B cell (primary cell): Measurements from ENCODE around the gene CRHR2. TPM values are rescaled to one million over a fixed set of nuclear protein-coding genes. Genes with fewer than 3 reads are reported as not detected.

ENCODE experiments used
- ATAC-seq: fragments of 200-7000 bp; cut with Tn5 transposase; one replicate; pipeline ENCODE4 v1.10.0; 2021; ENCODE audit warnings: low read depth, mild to moderate bottlenecking, moderate number of reproducible peaks, moderate library complexity
- CTCF ChIA-PET: fragments of 350-600 bp; sonication (Branson Sonifier 250); formaldehyde crosslinking; loops from one replicate; lab custom pipeline; 2021; ENCODE audit warnings: antibody characterized with exemption, inconsistent platforms; lab: Charles Lee
- POLR2A ChIA-PET: fragments of 350-600 bp; sonication (Branson Sonifier 250); formaldehyde crosslinking; loops from one replicate; lab custom pipeline; 2021; ENCODE audit warnings: antibody characterized with exemption; lab: Charles Lee
- DNase-seq: peaks from one replicate; pipeline ENCODE4 v3.0.0; 2013
- H2AFZ ChIP-seq: 2 replicates; pipeline ENCODE4 v1.6.1; 2012; ENCODE audit warnings: mild to moderate bottlenecking, low read depth, low read length; ENCODE audit not compliant: insufficient read depth, poor library complexity, severe bottlenecking
- H3K27ac ChIP-seq, 2 donors: 1 replicate in 1 of 2; 2 replicates in 1 of 2; pipeline ENCODE4 v1.5.1; 2012 to 2013; ENCODE audit warnings: low read length in 2 of 2, mild to moderate bottlenecking in 2 of 2, moderate library complexity in 1 of 2
- H3K27me3 ChIP-seq, 4 experiments: fragments of 200-600 bp in 1 of 4; sonication (generic) in 1 of 4; replicated peaks in 1 of 4; 1 replicate in 2 of 4; 2 replicates in 2 of 4; pipeline versions ENCODE4 v1.6.1 to v1.7.0; 2013 to 2016; ENCODE audit warnings: low read length in 3 of 4, mild to moderate bottlenecking in 2 of 4, mixed read lengths in 1 of 4, moderate library complexity in 1 of 4; ENCODE audit not compliant: insufficient read depth in 4 of 4, control insufficient read depth in 3 of 4; ENCODE audit errors: control extremely low read depth in 1 of 4
- H3K36me3 ChIP-seq, 2 experiments: replicated peaks in 1 of 2; 1 replicate in 1 of 2; 2 replicates in 1 of 2; pipeline versions ENCODE4 v1.6.1 to v1.7.1; 2013; ENCODE audit warnings: low read length in 1 of 2; ENCODE audit not compliant: insufficient read depth in 2 of 2, control insufficient read depth in 1 of 2; ENCODE audit errors: control extremely low read depth in 1 of 2, extremely low read depth in 1 of 2
- H3K4me1 ChIP-seq, 2 donors: fragments of 200-600 bp in 1 of 2; sonication (generic) in 1 of 2; 1 replicate in 1 of 2; 2 replicates in 1 of 2; pipeline versions ENCODE4 v1.5.1 to v1.6.1; 2013 to 2017; ENCODE audit warnings: low read length in 2 of 2; ENCODE audit not compliant: control insufficient read depth in 2 of 2, insufficient read depth in 2 of 2
- H3K4me2 ChIP-seq: replicated peaks from 2 replicates; pipeline ENCODE3; 2012; ENCODE audit warnings: mild to moderate bottlenecking, low read depth, low read length; ENCODE audit not compliant: poor library complexity, severe bottlenecking
- H3K4me3 ChIP-seq, 5 experiments: fragments of 200-600 bp in 1 of 5; sonication (generic) in 1 of 5; 1 replicate in 3 of 5; 2 replicates in 2 of 5; pipeline versions ENCODE4 v1.5.1 to v1.7.0; 2011 to 2016; ENCODE audit warnings: low read length in 4 of 5, mild to moderate bottlenecking in 4 of 5, low read depth in 2 of 5, control low read depth in 1 of 5, moderate library complexity in 1 of 5; ENCODE audit not compliant: insufficient read depth in 1 of 5; ENCODE audit errors: control extremely low read depth in 1 of 5, extremely low read depth in 1 of 5
- H3K79me2 ChIP-seq: fragments of 200-600 bp; sonication (generic); one replicate; pipeline ENCODE4 v1.6.0; 2016; ENCODE audit warnings: low read length; ENCODE audit not compliant: control insufficient read depth, insufficient read depth
- H3K9ac ChIP-seq: fragments of 200-600 bp; sonication (generic); 2 replicates; pipeline ENCODE4 v1.6.1; 2017; ENCODE audit warnings: mild to moderate bottlenecking, low read length, moderate library complexity
- H3K9me3 ChIP-seq, 3 donors: one replicate each; pipeline versions ENCODE4 v1.6.1 to v1.7.1; 2013; ENCODE audit warnings: low read length in 2 of 3; ENCODE audit not compliant: control insufficient read depth in 2 of 3, insufficient read depth in 1 of 3; ENCODE audit errors: control extremely low read depth in 1 of 3
- H4K20me1 ChIP-seq: 2 replicates; pipeline ENCODE4 v1.6.0; 2012; ENCODE audit warnings: mild to moderate bottlenecking, low read length; ENCODE audit not compliant: insufficient read depth, control insufficient read depth, poor library complexity, severe bottlenecking
- H3K27ac Mint-ChIP-seq: one replicate; pipeline ENCODE4 v1.8.0; 2021; ENCODE audit warnings: mixed read lengths
- H3K27me3 Mint-ChIP-seq: one replicate; pipeline ENCODE4 v1.8.0; 2021; ENCODE audit warnings: mixed read lengths
- H3K4me1 Mint-ChIP-seq: one replicate; pipeline ENCODE4 v1.8.0; 2021; ENCODE audit warnings: mixed read lengths
- H3K4me3 Mint-ChIP-seq: one replicate; pipeline ENCODE4 v1.8.0; 2021; ENCODE audit warnings: mixed read lengths
- H3K9me3 Mint-ChIP-seq: one replicate; pipeline ENCODE4 v1.8.0; 2022; ENCODE audit warnings: mixed read lengths; ENCODE audit not compliant: insufficient read depth
- CTCF ChIP-seq: fragments of 200-600 bp; IDR thresholded peaks from one replicate; pipeline ENCODE4 v1.8.0; 2022; ENCODE audit warnings: antibody characterized with exemption, mild to moderate bottlenecking
- EZH2 ChIP-seq: IDR thresholded peaks from 2 replicates; pipeline ENCODE4 v1.6.1; 2012; ENCODE audit warnings: borderline replicate concordance, low read depth, mild to moderate bottlenecking, moderate library complexity, low read length; ENCODE audit not compliant: insufficient read depth, poor library complexity, severe bottlenecking
- WGBS: methylation state at CpG from one replicate; pipeline ENCODE4 v1.1.5; 2013; ENCODE audit warnings: missing lambda C conversion rate; ENCODE audit not compliant: insufficient coverage; 5-methylcytosine and 5-hydroxymethylcytosine counted together
- intact Hi-C: fragments of 100-400 bp; cut with micrococcal nuclease; formaldehyde crosslinking; loops from one replicate; pipeline ENCODE4 v1.10.0; 2022
- polyA plus RNA-seq: library from polyadenylated mRNA; depleted of rRNA; stranded (reverse); fragments of >200 nt; gene quantifications from 2 replicates; pipeline ENCODE4 v1.2.3, GENCODE V29; 2012
- total RNA-seq, 2 donors: library from RNA; stranded (reverse); fragments of 120-200 nt in 1 of 2; gene quantifications; 1 replicate in 1 of 2; 2 replicates in 1 of 2; pipeline versions ENCODE4 v1.2.3 to v1.2.4, GENCODE V29; 2013 to 2022

The CRHR2 gene
- total and polyA plus RNA-seq, 2 donors (not counting 1 experiment from before 2014, with no cell fraction given): not detected

- Histone ChIP-seq H3K79me2 (no peaks in the 10 kb centered on the region), H3K4me3 (no peak overlapping the region), H3K27ac (no peak overlapping the region), H4K20me1 (no peaks in the 10 kb centered on the region), H3K4me2 (no peak overlapping the region), H3K36me3 (no peaks in the 10 kb centered on the region), H3K9me3 (peaks cover 0 to 14% (median 4%) of the 10 kb centered on the region in 3 donors), H3K27me3 (peaks cover 0 to 4% (median 0%) of the 10 kb centered on the region in 4 experiments), H3K4me1 (no peaks in the 10 kb centered on the region), H2AFZ (no peak overlapping the region), H3K9ac (no peak overlapping the region)
- 86% methylated on average over 6 of the region's 6 CpGs for WGBS
- POLR2A ChIA-PET: no interaction called here
- ATAC-seq (no peak), DNase-seq (no peak)
- Mint-ChIP-seq H3K4me1 (no peaks in the 10 kb centered on the region), H3K27me3 (peaks cover 4% of the 10 kb centered on the region), H3K9me3 (peaks cover 6% of the 10 kb centered on the region), H3K27ac (no peak overlapping the region), H3K4me3 (no peak overlapping the region)
- CTCF ChIA-PET: no interaction called here
- no peak for TF ChIP-seq EZH2
- TF ChIP-seq CTCF: no peak
- intact Hi-C loops: no loop called here
Observed at GRCh38 chr7:30713392-30713791, 31.1 kb upstream of the CRHR2 start.

GRCh38 chr7:30710669-30711068 lies 28.4 kb upstream of the CRHR2 start:
- CTCF ChIA-PET: no interaction called here
- Mint-ChIP-seq H3K4me3 (no peak overlapping the region), H3K9me3 (no peaks in the 10 kb centered on the region)

More at GRCh38 chr7:30710669-30711068, 28.4 kb upstream of the CRHR2 start:
- WGBS: 65% methylated on average over 2 of the region's 4 CpGs
- no peaks in the 10 kb centered on the region for H3K79me2 ChIP-seq
- DNase-seq: no peak
- no peak overlapping the region for H2AFZ ChIP-seq
- no peak overlapping the region for H3K4me3 ChIP-seq
- ATAC-seq: no peak
- Mint-ChIP-seq H3K27me3 (peaks cover 8% of the 10 kb centered on the region), H3K27ac (no peak overlapping the region), H3K4me1 (no peaks in the 10 kb centered on the region)
- H4K20me1 ChIP-seq: no peaks in the 10 kb centered on the region
- H3K9me3 ChIP-seq: peaks cover 0 to 4% (median 0%) of the 10 kb centered on the region in 3 donors
- intact Hi-C loops: no loop called here
- no peak overlapping the region for H3K27ac ChIP-seq
- peaks cover 0 to 4% (median 0%) of the 10 kb centered on the region in 4 experiments for H3K27me3 ChIP-seq
- H3K9ac ChIP-seq: no peak overlapping the region
- no peaks in the 10 kb centered on the region for H3K4me1 ChIP-seq
- H3K4me2 ChIP-seq: no peak overlapping the region
- no peak for TF ChIP-seq CTCF
- no peak for TF ChIP-seq EZH2
- POLR2A ChIA-PET: no interaction called here
- no peaks in the 10 kb centered on the region for H3K36me3 ChIP-seq
